AG09319 (cell line): ENCODE measurements around the gene HOXC10.

Experiments
- DNase-seq: peaks from one replicate; pipeline ENCODE4 v3.0.0-alpha.2; 2010; ENCODE audit warnings: low read depth; ENCODE audit errors: extremely low read depth
- TF ChIP-seq, protein P1 (sequence below): IDR thresholded peaks from 2 replicates; pipeline ENCODE4 v1.5.1; 2011; ENCODE audit warnings: low read depth, mild to moderate bottlenecking, inconsistent platforms, low read length, moderate library complexity

HOXC10 gene

DNA sequence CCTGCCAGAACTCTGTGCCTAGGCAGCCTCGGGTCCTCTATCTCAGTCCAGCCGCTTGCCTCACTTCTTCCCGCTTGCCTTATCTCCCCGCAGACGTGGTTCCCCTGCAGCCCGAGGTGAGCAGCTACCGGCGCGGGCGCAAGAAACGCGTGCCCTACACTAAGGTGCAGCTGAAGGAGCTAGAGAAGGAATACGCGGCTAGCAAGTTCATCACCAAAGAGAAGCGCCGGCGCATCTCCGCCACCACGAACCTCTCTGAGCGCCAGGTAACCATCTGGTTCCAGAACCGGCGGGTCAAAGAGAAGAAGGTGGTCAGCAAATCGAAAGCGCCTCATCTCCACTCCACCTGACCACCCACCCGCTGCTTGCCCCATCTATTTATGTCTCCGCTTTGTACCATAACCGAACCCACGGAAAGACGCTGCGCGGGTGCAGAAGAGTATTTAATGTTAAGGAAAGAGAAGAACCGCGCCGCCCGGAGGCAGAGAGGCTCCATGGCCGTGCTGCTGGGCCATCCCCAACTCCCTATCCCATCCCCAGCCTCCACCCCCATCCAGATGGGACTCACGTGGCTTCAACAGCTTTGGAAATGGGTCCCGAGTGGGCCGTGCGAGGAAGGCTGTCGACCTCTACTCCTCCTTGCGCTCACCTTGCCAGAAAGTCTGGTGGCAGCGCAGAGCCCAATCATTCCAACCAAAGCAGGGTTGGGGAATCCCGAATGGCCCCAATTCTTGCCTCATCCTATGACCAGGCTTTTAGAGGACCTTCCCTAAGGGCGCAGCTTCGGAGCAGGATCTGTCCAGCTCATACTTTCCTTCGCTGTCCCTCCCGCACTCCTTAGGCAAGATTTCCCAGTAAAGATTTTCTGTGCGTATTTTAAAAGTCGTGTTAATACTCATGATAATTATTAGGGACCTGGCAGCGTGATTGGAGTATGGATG is 39.8 kb upstream of the HOXC10 start:
- TF ChIP-seq, protein P1, sequence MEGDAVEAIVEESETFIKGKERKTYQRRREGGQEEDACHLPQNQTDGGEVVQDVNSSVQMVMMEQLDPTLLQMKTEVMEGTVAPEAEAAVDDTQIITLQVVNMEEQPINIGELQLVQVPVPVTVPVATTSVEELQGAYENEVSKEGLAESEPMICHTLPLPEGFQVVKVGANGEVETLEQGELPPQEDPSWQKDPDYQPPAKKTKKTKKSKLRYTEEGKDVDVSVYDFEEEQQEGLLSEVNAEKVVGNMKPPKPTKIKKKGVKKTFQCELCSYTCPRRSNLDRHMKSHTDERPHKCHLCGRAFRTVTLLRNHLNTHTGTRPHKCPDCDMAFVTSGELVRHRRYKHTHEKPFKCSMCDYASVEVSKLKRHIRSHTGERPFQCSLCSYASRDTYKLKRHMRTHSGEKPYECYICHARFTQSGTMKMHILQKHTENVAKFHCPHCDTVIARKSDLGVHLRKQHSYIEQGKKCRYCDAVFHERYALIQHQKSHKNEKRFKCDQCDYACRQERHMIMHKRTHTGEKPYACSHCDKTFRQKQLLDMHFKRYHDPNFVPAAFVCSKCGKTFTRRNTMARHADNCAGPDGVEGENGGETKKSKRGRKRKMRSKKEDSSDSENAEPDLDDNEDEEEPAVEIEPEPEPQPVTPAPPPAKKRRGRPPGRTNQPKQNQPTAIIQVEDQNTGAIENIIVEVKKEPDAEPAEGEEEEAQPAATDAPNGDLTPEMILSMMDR, result no peak
- no peak for DNase-seq

DNA sequence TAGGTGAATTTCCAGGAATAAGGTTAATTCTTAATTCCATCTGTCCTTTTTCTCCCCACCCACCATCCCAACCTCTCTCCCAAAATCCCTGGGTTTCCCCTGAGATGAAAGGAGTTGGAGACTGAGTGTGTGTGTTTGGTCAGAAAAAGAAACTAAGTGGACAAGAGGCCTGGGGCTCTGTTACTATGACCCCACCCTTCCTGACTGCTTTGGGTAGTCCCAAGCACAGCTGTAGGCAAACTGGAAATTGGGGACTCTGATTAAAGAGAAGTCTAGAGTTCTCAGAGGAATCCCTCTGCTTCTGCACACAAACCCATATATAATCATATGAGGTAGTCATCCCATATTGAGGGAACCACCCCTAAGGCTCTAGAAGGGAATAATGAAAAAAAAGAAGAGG is 37.2 kb upstream of the HOXC10 start:
- DNase-seq, result no peak
- TF ChIP-seq, protein P1, result no peak

DNA sequence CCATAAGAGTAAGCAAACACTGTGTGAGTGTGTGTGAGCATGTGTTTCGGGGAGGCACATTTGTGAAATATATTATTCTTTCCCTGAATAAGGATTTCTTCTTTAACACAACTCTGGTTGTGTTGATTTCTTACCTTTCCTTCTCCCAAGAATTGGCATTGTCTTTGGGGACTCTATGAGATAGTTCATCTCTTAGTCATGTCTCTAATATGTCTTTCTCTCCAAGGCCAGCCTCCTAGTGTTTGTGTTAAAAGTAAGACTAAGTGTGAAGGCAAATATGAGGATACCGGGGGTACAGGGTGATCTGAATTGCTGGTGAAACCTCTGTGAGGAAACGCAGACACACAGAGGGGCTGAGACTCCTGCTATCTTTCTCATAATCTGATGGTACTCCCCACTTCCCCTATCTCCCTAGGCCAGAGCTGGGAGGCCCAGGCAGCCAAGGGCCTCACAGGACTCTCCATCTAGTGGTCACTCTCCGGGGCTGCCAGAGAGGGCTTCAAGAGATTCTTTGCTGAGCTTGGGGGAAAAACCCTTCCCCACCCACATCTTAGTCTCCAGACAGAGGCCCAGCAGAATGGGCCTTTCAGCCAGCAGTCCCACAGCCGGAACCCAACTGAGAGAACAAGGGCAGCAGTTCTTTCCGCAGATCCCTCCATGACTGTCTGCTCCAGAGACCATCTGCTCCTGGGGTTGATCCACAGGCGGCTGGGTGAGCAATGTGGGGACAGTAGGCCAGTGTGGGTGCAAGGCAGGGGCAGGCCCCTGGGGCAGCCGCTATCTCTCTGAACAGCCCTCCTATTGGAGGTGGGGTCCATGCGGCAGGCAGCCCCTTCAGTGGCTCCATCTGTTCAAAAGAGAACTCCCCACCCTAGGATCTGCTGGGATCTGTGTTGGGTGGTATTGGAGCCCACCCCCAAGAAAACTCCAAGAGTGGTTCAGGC is 36.0 kb upstream of the HOXC10 start:
- TF ChIP-seq, protein P1, result no peak
- no peak for DNase-seq

DNA sequence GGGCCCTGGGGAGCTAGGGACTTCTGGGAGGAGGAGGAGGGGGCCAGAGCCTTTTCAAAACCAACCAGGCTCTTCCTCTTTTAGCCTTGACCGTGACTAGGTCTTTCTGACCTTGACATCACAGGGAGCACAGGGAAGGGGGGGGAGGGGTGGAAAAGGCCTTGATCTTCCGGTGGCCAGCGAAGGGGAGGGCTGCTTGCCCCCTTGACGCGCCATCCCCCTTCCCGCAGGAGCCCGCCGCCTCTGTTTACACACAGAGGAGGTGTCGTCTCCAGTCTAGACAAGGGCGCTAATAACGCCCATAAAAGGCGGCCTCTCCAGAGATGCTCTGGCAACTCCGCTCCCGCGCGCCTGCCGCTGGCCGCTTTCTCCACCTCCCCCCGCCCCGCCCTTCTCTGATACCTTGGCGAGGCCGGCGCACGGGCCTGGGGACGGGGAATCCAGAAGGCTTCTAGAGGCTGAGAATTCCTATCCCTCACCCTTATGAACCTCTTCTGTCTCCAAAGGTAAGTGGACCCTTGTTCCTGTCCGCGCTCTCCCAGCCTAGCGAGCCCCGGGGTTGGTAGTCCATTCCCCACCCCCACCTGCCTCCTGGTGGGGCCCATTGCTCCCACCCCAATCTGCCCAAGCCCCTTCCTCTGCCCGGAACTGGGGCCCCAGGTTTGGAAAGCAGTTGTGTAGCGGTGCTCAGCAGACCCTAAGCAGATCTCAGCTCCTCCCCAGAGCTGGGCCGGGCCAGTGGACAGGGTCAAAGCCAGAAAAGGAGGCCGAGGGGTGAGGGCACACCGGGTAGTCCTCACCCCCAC is 35.1 kb upstream of the HOXC10 start:
- no peak for DNase-seq
- TF ChIP-seq, protein P1, result no peak

DNA sequence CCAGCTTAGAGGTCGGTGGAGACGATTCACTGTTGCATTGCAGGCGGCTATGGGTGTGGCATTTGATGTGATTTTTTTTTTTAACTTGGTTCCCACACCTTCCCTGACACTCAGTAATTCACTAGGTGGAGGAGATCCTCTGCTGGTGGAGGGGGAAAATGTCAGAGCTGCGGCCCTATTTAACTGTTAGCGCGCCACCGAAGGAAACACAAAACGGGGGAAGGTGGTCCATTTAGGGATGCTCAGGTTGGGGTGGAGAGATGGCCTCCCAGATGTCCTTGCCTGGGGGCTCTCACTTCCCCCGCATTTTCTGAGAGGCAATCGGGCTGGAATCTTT is 34.5 kb upstream of the HOXC10 start:
- TF ChIP-seq, protein P1, result no peak
- no peak for DNase-seq

DNA sequence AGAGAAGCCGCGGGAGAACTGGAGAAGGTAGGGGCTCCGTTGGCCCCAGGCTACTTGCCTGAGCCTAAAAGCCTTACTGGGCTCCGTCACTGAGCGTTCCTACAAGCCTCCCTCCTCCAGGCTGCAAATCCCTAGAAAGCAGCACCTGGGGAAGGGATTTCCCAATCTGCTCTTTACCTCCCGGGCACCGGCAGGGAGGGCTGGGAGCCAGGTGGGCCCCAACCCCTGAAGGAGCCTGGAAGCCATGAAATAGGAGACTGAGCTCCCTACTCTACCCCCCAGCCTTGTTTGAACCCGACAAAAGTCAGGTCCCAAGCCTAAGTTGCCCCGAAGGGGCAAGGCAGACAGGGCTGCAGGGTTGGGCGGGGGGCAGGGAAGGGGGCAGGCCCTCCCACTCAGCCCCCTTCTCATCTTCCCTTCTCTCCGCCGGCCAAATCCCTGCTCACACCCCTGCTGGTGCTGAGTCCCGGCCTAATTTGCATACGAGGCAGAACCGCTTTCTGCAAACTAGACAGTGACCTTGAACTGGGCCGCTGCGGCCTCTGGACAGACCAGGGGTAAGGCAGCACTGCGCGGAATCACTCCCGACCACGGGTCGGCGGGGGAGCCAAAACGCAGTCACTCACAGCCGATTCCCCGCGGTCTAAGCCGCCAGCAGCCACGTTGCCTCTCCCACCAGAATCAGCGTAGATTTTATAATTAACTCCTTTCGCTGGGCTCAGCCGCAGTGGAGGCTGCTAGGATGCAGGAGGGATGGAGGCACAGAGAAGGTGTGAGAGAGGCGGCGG is 34.0 kb upstream of the HOXC10 start:
- DNase-seq, result no peak
- TF ChIP-seq, protein P1, result no peak
